ENCODE measurements around the gene ERC2.

The ERC2 gene

GRCh38 chr3:56424885-56425284 is 43.4 kb downstream of the ERC2 start:
- DNase-seq (ENCODE audit: low spot score) = no peak

DNA sequence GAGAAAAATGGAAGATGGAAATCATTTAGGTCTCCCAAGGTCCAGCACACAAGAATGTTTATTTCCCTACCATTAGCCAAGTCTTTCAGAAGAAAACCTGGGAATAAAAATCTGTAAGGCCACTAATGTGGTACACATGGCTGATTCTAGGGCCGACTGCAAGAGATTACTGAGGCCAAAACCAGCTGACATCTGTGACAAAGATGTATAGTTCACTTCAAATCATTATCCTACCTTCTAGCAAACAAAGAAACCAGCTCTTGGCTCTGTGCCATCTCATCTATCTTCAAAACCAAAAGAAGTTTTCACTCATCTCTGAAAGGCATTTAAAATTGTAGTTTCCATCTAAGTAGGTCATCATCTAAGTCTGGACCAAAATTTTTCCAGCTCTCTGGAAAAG is 43.9 kb downstream of the ERC2 start:
- no peak for DNase-seq (ENCODE audit: low spot score)

GRCh38 chr3:56423661-56424099 is 44.6 kb downstream of the ERC2 start:
- DNase-seq (ENCODE audit: low spot score) = no peak

DNA sequence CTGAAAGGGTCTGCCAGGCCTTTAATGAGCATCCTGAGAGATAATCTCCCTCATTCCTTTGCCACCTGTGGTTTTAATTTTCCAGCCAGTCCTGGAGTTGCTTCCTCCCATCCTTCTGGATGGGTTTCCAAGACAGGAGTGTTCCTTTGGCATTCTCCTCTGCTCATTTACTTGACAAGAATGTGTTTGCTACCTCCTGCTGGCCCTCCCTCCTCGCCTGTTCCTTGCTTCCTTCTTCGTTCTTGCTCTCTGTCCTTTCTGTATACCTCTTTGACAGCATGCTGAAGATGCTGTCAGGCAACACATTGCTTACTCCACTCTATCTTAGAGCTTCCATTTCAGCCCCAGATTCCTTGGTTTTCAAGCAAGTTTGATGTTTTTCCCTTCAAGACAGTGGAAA is 46.0 kb downstream of the ERC2 start:
- no peak for DNase-seq (ENCODE audit: low spot score)

- DNase-seq (ENCODE audit: low spot score) = no peak
Measured at GRCh38 chr3:56421205-56421604, 47.1 kb downstream of the ERC2 start.

GRCh38 chr3:56415652-56416051 is 52.6 kb downstream of the ERC2 start:
- DNase-seq (ENCODE audit: low spot score) = no peak

GRCh38 chr3:56413911-56414310 is 54.4 kb downstream of the ERC2 start:
- no peak for DNase-seq (ENCODE audit: low spot score)

DNA sequence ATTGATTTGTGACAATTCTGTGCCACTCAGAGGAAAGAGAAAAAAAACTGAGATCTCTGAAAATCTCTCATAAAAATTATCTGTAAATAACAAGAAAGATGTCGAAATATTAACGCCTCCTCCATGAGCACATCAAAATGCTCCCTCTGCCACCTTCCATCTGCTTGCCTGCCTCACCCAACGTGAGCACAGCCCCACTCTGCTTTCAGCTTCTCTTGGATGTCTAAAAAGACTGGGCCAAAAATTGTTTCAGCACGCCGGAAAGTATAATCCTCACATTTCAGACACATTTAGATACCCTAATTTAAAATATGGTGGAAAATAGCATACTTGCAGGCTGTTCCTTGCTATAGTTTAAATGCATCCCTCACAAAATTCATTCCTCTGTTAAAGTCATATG is 57.1 kb downstream of the ERC2 start:
- DNase-seq (ENCODE audit: low spot score) = no peak

DNA sequence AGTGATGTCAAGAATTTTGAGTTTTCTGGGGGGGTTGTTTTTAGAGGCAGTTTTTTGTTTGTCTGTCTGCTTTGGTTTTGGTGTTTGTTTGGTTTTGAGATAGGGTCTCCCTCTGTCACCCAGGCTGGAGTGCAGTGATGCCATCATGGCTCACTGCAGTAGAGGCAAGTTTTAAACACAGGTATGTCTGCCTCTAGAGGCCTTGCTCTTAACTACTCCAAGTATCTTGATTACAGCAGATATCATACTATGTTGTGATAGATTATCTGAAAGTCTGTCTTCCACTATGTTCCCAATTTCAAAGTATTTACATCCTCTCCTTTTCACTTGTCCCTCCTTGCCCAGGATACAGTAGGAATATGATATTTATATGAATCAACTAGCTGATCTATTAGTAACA is 57.7 kb downstream of the ERC2 start:
- no peak for DNase-seq (ENCODE audit: low spot score)

- no peak for DNase-seq (ENCODE audit: low spot score)
Measured at GRCh38 chr3:56409790-56410189, 58.5 kb downstream of the ERC2 start.

GRCh38 chr3:56408761-56409196 is 59.5 kb downstream of the ERC2 start:
- no peak for DNase-seq (ENCODE audit: low spot score)

DNA sequence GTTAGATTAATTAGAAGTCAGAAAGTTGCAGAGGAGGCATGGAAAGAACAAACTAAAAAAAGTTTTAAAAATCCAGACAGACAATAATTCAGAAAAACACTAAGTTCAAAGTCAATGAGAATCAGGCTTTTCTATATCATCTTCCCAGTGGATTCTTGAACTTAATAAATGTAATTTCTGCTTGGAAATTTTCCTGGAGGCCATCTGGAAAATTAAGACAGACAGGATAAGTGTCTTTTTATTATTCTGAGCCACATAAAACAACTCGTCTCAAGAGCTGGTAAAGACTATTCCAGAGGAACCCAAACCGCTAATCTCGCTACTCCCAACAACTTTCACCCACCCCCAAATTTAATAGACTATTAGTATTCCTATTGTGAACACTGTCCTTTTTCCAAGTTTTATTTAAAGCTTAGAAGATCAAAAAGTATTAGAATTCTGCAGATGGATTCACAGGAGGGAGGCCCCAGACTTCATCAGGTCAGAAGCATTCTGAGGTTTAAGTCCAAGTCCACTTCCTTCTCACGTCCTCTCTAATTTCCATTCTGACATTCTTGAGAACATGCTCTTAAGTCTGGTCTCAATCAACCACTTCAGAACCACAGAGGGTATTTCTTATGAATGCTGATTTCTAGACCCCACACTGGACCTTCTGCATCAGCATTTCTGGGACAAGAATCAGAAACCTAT is 61.3 kb downstream of the ERC2 start:
- DNase-seq (ENCODE audit: low spot score) = no peak

- no peak for DNase-seq (ENCODE audit: low spot score)
Measured at GRCh38 chr3:56404884-56405283, 63.4 kb downstream of the ERC2 start.

DNA sequence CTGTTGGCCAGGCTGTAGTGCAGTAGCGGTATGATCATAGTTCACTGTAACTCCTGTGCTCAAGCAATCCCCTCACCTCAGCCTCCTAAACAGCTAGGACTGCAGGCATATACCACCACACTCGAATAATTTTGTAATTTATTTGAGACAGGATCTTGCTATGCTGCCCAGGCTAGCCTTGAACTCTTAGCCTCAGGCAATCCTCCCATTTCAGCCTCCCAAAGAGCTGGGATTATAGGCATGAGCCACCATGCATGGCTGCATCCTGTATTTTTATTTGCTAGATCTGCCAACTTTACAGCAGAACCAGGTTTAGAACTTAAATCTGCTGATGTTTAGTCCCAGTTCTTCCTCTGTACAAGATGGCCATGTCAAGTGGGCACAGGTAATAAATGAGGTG is 69.6 kb downstream of the ERC2 start:
- DNase-seq (ENCODE audit: low spot score) = no peak

DNA sequence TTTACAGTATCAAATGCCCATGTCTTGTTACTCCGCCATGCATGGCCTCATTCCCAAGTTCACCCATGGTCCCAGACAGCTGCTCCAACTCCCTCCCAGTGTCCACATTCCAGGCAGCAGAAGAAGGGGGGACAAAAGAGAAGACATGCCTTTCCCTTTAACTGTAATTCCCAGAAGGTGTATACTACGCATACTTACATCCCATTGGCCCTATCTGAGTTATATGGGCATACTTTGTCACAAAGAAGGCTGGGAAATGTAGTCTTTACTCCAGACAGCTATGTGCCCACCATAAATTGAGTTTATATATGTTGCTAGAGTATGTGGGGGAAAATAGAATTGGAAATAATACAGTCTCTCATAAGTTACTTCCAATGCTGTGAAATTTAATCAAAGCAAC is 70.5 kb downstream of the ERC2 start:
- DNase-seq (ENCODE audit: low spot score) = no peak

GRCh38 chr3:56389183-56389830 is 79.0 kb downstream of the ERC2 start:
- DNase-seq (ENCODE audit: low spot score) = no peak

GRCh38 chr3:56383092-56383491 is 85.2 kb downstream of the ERC2 start:
- DNase-seq (ENCODE audit: low spot score) = no peak

DNA sequence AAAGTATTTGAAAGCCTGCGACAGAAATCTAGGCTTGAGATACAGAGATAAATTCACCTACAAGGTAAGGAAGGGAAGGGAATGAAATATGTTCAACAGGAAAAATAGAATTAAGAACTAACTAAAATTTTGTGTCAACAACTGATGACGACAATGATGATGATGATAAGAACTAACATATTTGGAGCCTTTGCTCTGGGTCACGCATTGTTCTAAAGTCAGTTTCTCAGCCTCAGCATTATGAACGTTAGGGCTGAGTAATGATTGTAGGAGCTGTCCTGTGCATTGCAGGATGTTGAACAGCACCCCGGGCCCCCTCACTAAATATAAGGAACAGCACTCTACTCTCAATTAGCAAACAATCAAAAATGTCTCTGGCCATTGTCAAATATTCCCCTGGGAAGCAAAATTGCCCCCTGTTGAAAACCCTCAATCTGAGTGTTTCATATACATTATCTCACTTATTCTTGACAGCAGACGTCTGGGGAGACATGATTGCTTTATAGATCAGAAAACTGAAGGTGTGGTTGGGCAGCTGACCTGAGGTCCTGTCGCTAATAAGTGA is 88.5 kb downstream of the ERC2 start:
- no peak for DNase-seq (ENCODE audit: low spot score)

- no peak for DNase-seq (ENCODE audit: low spot score)
Measured at GRCh38 chr3:56375654-56376053, 92.6 kb downstream of the ERC2 start.

DNA sequence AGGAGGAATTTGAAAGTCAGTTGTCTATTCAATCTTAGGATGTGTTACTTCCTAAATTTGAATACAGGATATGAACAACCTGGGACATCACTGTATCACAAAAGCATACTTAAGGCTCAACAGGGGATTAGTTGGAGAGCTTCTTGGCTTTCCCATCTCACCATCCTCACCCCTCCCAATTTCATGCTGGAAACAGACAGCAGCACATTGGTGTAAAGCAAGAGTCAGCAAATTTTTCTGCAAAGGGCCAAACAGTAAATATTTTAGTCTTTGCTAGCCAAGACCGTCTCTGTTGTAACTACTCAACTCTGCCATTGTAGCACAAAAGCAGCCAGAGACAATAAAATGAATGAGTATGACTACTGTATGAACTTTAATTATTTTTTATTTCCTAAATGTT is 94.9 kb downstream of the ERC2 start:
- no peak for DNase-seq (ENCODE audit: low spot score)

GRCh38 chr3:56370991-56371775 is 97.1 kb downstream of the ERC2 start:
- DNase-seq (ENCODE audit: low spot score) = no peak

DNA sequence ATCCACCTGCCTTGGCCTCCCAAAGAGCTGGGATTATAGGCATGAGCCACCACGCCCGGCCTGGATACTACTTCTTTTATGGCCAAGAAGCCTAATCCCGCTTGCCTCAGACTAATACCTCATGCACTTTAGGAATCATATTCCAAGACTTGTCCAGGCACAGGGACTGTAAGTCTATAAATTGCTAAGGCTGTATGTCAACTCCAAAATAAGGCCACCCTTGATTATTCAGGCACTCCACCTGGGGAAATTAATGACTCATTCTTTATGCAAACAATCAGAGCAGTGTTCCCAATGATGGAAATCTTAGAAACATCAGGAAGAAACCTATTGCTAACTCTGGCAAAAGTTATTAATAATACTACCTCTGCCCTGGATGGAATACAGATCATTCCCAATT is 98.4 kb downstream of the ERC2 start:
- no peak for DNase-seq (ENCODE audit: low spot score)

DNA sequence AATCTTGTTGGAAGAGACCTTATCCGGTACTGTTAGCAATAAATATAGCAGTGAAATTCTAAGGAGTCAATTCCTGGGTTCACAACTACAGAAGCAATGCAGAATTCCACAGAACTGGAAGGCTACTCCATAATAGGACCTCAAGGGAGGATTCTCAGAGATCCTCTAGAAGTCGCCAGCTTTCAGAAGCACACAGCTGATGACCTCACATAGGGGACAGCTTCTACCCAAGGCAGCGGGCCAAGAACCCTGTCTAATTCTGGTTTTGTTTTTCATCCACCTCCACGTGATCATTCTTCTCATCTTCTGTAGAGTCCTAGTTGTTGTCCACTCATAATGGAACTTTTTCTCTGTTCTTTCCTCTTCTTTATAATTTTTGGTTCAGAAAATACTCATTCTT is 99.4 kb downstream of the ERC2 start:
- no peak for DNase-seq (ENCODE audit: low spot score)
